Measurements from ENCODE around the gene CHMP2A.
"Not testable (repeated sequence)": the region's sequence is repeated elsewhere in the genome, so short reads cannot be mapped to it uniquely, and the experiment has no call there.

CHMP2A gene

GRCh38 chr19:58555369-58555885, 522 bp upstream of the CHMP2A start:
- DNase-seq (ENCODE audit: low read depth, low spot score), result no peak

- DNase-seq (ENCODE audit: low read depth, low spot score), result no peak
Measured at GRCh38 chr19:58553799-58554493, 959 bp downstream of the CHMP2A start.

- DNase-seq (ENCODE audit: low read depth, low spot score), result no peak
Measured at GRCh38 chr19:58552655-58553054, 2.2 kb downstream of the CHMP2A start.

GRCh38 chr19:58551577-58552471, 3.1 kb downstream of the CHMP2A start:
- no peak for DNase-seq (ENCODE audit: low read depth, low spot score)

GRCh38 chr19:58551123-58551497, 3.8 kb downstream of the CHMP2A start:
- DNase-seq (ENCODE audit: low read depth, low spot score), result no peak

GRCh38 chr19:58550362-58551122, 4.4 kb downstream of the CHMP2A start:
- DNase-seq (ENCODE audit: low read depth, low spot score), result no peak

- DNase-seq (ENCODE audit: low read depth, low spot score), result no peak
Measured at GRCh38 chr19:58549664-58550361, 5.1 kb downstream of the CHMP2A start.

- DNase-seq (ENCODE audit: low read depth, low spot score), result no peak
Measured at GRCh38 chr19:58548859-58549663, 5.8 kb downstream of the CHMP2A start.

- DNase-seq (ENCODE audit: low read depth, low spot score), result no peak
Measured at GRCh38 chr19:58547323-58548312, 7.3 kb downstream of the CHMP2A start.

- no peak for DNase-seq (ENCODE audit: low read depth, low spot score)
Measured at GRCh38 chr19:58546019-58546530, 8.8 kb downstream of the CHMP2A start.

GRCh38 chr19:58545286-58546018, 9.5 kb downstream of the CHMP2A start:
- no peak for DNase-seq (ENCODE audit: low read depth, low spot score)

GRCh38 chr19:58544591-58545285, 10.2 kb downstream of the CHMP2A start:
- DNase-seq (ENCODE audit: low read depth, low spot score), result peak; percentile 51

- DNase-seq (ENCODE audit: low read depth, low spot score), result peak; percentile 100
Measured at GRCh38 chr19:58543826-58544590, 10.9 kb downstream of the CHMP2A start, which contains the start of gene TRIM28. TRIM28 (plus strand) TSS chr19:58544064; CDS start chr19:58544758, 694 bp downstream.

GRCh38 chr19:58542641-58543372, 12.1 kb downstream of the CHMP2A start:
- not testable (repeated sequence) for DNase-seq (ENCODE audit: low read depth, low spot score)

GRCh38 chr19:58539169-58539559, 15.7 kb downstream of the CHMP2A start:
- DNase-seq (ENCODE audit: low read depth, low spot score), result not testable (repeated sequence)
